ENCODE data around the gene SYNPO2. TPM values are rescaled to one million over a fixed set of nuclear protein-coding genes. Genes with fewer than 3 reads are reported as not detected.
A peak's percentile ranks its signal among the peaks of the same experiment; 100 is the strongest.

SYNPO2 gene
- total and polyA plus RNA-seq, 10 donors, result 3.6 to 72.1 (median 29.0) TPM

- intact Hi-C loops (cut with DNase I; ENCODE audit: low total_unique reads), result no loop called here
- H3K36me3 ChIP-seq, result no peaks in the 10 kb centered on the region
- H3K4me1 ChIP-seq, result peaks cover 0 to 15% (median 0%) of the 10 kb centered on the region in 6 donors
- H3K9me3 ChIP-seq, result no peaks in the 10 kb centered on the region
- TF ChIP-seq POLR2A (IDR thresholded peaks at IDR 0.05), result no peak
- no peak for TF ChIP-seq CTCF (IDR thresholded peaks at IDR 0.05 in 8 of 11, conservative IDR thresholded peaks at IDR 0.05 in 3 of 11)
- no peak for TF ChIP-seq POLR2AphosphoS5 (IDR thresholded peaks at IDR 0.05)
- 61 to 79% (median 70%) methylated on average over 7 of the region's 7 CpGs for WGBS, 5 donors
- H3K4me3 ChIP-seq, result no peak overlapping the region
- DNase-seq, result no peak
- peak overlapping the region in 1 of 8 donors; percentile 19 for H3K27ac ChIP-seq
- H3K27me3 ChIP-seq (replicated peaks in 1 of 7), result no peaks in the 10 kb centered on the region
Observed at GRCh38 chr4:119010909-119011606, 122.4 kb downstream of the SYNPO2 start.

GRCh38 chr4:119011607-119011988 is 122.9 kb downstream of the SYNPO2 start:
- H3K4me1 ChIP-seq, result peaks cover 0 to 15% (median 0%) of the 10 kb centered on the region in 6 donors
- no peak overlapping the region for H3K4me3 ChIP-seq
- DNase-seq, result no peak
- H3K27ac ChIP-seq, result no peak overlapping the region
- no peaks in the 10 kb centered on the region for H3K36me3 ChIP-seq
- no peaks in the 10 kb centered on the region for H3K9me3 ChIP-seq
- no peaks in the 10 kb centered on the region for H3K27me3 ChIP-seq (replicated peaks in 1 of 7)
- intact Hi-C loops (cut with DNase I; ENCODE audit: low total_unique reads), result no loop called here
- TF ChIP-seq POLR2AphosphoS5 (IDR thresholded peaks at IDR 0.05) (no peak), POLR2A (IDR thresholded peaks at IDR 0.05) (no peak), CTCF (IDR thresholded peaks at IDR 0.05 in 8 of 11, conservative IDR thresholded peaks at IDR 0.05 in 3 of 11) (no peak)
- WGBS, 5 donors, result 83 to 98% (median 97%) methylated on average over 1 of the region's 1 CpG

GRCh38 chr4:119014658-119015057 is 126.0 kb downstream of the SYNPO2 start:
- Histone ChIP-seq H3K27ac (no peak overlapping the region), H3K36me3 (no peaks in the 10 kb centered on the region), H3K27me3 (replicated peaks in 1 of 7) (no peaks in the 10 kb centered on the region), H3K9me3 (no peaks in the 10 kb centered on the region), H3K4me3 (no peak overlapping the region), H3K4me1 (peaks cover 0 to 15% (median 0%) of the 10 kb centered on the region in 6 donors)
- no peak for TF ChIP-seq CTCF (IDR thresholded peaks at IDR 0.05 in 8 of 11, conservative IDR thresholded peaks at IDR 0.05 in 3 of 11)
- TF ChIP-seq POLR2AphosphoS5 (IDR thresholded peaks at IDR 0.05), result no peak
- no peak for TF ChIP-seq POLR2A (IDR thresholded peaks at IDR 0.05)
- intact Hi-C loops (cut with DNase I; ENCODE audit: low total_unique reads), result no loop called here
- 71 to 83% (median 78%) methylated on average over 2 of the region's 2 CpGs for WGBS, 5 donors
- no peak for DNase-seq

GRCh38 chr4:119016636-119017035 is 128.0 kb downstream of the SYNPO2 start:
- Histone ChIP-seq H3K27me3 (replicated peaks in 1 of 7) (no peaks in the 10 kb centered on the region), H3K36me3 (no peaks in the 10 kb centered on the region), H3K4me1 (no peaks in the 10 kb centered on the region), H3K9me3 (no peaks in the 10 kb centered on the region), H3K27ac (no peak overlapping the region), H3K4me3 (no peak overlapping the region)
- DNase-seq, result no peak
- TF ChIP-seq POLR2AphosphoS5 (IDR thresholded peaks at IDR 0.05) (no peak), CTCF (IDR thresholded peaks at IDR 0.05 in 8 of 11, conservative IDR thresholded peaks at IDR 0.05 in 3 of 11) (no peak), POLR2A (IDR thresholded peaks at IDR 0.05) (no peak)
- whole genome bisulfite sequencing, 5 donors, result 43 to 69% (median 59%) methylated on average over 2 of the region's 2 CpGs
- intact Hi-C loops (cut with DNase I; ENCODE audit: low total_unique reads), result no loop called here
